MM.1S (cell line): ENCODE measurements around the gene SELENOP.
A peak's percentile ranks its signal among the peaks of the same experiment; 100 is the strongest.

Experiments
- DNase-seq: peaks from one replicate; pipeline ENCODE4 v3.0.0-alpha.2; 2015
- H2AFZ ChIP-seq: fragments of 300-600 bp; sonication (generic); 2 replicates; pipeline ENCODE4 v1.6.0; 2016; ENCODE audit warnings: antibody characterized with exemption, low read length
- H3F3A ChIP-seq: fragments of 300-600 bp; sonication (generic); 2 replicates; pipeline ENCODE4 v1.6.1; 2016; ENCODE audit warnings: mild to moderate bottlenecking, antibody characterized with exemption, low read length, moderate library complexity, mixed read lengths; ENCODE audit not compliant: insufficient read depth
- H3K27ac ChIP-seq: fragments of 300-600 bp; sonication (generic); 2 replicates; pipeline ENCODE4 v1.5.1; 2016; ENCODE audit warnings: mild to moderate bottlenecking, low read length
- H3K27me3 ChIP-seq: fragments of 300-600 bp; sonication (generic); replicated peaks from 2 replicates; pipeline ENCODE4 v1.6.0; 2016; ENCODE audit warnings: low read length; ENCODE audit not compliant: insufficient read depth
- H3K36me3 ChIP-seq: fragments of 300-600 bp; sonication (generic); replicated peaks from 2 replicates; pipeline ENCODE4 v1.6.1; 2016; ENCODE audit warnings: mild to moderate bottlenecking, low read length, mixed read lengths; ENCODE audit not compliant: insufficient read depth
- H3K4me1 ChIP-seq: fragments of 300-600 bp; sonication (generic); 2 replicates; pipeline ENCODE4 v1.6.1; 2016; ENCODE audit warnings: low read length, mixed read lengths
- H3K4me2 ChIP-seq: fragments of 300-600 bp; sonication (generic); 2 replicates; pipeline ENCODE4 v1.6.0; 2016; ENCODE audit warnings: low read depth, low read length
- H3K4me3 ChIP-seq: fragments of 300-600 bp; sonication (generic); 2 replicates; pipeline ENCODE4 v1.5.1; 2016; ENCODE audit warnings: low read length, mixed read lengths
- H3K79me2 ChIP-seq: fragments of 300-600 bp; sonication (generic); 2 replicates; pipeline ENCODE4 v1.6.1; 2016; ENCODE audit warnings: mixed run types, low read length, mixed read lengths
- H3K9ac ChIP-seq: fragments of 300-600 bp; sonication (generic); 2 replicates; pipeline ENCODE4 v1.6.1; 2016; ENCODE audit warnings: low read length, mixed read lengths
- H3K9me2 ChIP-seq: fragments of 300-600 bp; sonication (generic); replicated peaks from 2 replicates; pipeline ENCODE4 v1.6.1; 2016; ENCODE audit warnings: mild to moderate bottlenecking, low read length, mixed read lengths; ENCODE audit not compliant: insufficient read depth
- H3K9me3 ChIP-seq: fragments of 300-600 bp; sonication (generic); replicated peaks from 2 replicates; pipeline ENCODE4 v1.6.1; 2016; ENCODE audit warnings: mild to moderate bottlenecking, low read length, mixed read lengths; ENCODE audit not compliant: insufficient read depth
- H4K20me1 ChIP-seq: fragments of 300-600 bp; sonication (generic); 2 replicates; pipeline ENCODE4 v1.6.1; 2016; ENCODE audit warnings: mild to moderate bottlenecking, low read length, moderate library complexity, mixed read lengths; ENCODE audit not compliant: insufficient read depth
- EZH2 ChIP-seq: fragments of 300-600 bp; sonication (generic); optimal IDR thresholded peaks from 2 replicates; pipeline ENCODE3; 2017; ENCODE audit warnings: low read depth, mild to moderate bottlenecking, antibody characterized with exemption, low read length, mixed read lengths
- EZH2phosphoT487 ChIP-seq: fragments of 300-600 bp; sonication (generic); IDR thresholded peaks from 2 replicates; pipeline ENCODE4 v1.6.1; 2018; ENCODE audit warnings: antibody characterized with exemption, low read length
- TF ChIP-seq, protein P1 (sequence below): fragments of 300-600 bp; sonication (generic); IDR thresholded peaks from 2 replicates; pipeline ENCODE4 v1.5.1; 2016; ENCODE audit warnings: antibody characterized with exemption, low read length, mixed read lengths

Gene SELENOP

DNA sequence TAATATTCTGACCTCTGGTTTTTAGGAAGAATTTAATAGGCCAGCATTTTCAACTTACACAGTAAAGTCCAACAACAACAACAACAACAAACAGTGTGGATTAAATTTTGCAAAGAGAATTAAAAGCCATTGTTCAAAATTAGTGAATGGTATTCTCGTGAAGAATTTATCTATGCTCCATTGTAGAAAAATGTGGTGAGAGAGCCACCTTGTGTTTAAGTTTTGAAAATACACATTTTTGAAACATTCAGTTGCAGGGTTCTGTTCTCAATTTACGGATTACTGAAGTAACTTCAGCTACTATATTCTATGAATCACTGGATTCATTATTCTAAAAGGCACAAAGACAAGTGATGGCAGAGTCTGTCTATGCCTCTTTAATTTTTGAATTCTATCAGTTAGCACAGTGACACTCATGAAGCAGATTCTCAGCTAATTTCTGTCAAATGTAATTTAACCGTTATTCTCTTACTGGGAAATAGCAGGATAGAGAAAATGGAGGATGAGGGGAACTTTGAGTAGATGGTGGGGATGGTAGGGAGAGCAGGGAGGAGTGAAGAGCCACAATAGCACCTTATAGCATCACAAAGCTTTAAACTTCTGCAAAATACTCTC is 44.1 kb downstream of the SELENOP start:
- no peaks in the 10 kb centered on the region for H4K20me1 ChIP-seq
- no peak overlapping the region for H2AFZ ChIP-seq
- no peaks in the 10 kb centered on the region for H3F3A ChIP-seq
- peak; percentile 39 for DNase-seq
- TF ChIP-seq EZH2: no peak
- TF ChIP-seq EZH2phosphoT487: no peak
- TF ChIP-seq, protein P1, sequence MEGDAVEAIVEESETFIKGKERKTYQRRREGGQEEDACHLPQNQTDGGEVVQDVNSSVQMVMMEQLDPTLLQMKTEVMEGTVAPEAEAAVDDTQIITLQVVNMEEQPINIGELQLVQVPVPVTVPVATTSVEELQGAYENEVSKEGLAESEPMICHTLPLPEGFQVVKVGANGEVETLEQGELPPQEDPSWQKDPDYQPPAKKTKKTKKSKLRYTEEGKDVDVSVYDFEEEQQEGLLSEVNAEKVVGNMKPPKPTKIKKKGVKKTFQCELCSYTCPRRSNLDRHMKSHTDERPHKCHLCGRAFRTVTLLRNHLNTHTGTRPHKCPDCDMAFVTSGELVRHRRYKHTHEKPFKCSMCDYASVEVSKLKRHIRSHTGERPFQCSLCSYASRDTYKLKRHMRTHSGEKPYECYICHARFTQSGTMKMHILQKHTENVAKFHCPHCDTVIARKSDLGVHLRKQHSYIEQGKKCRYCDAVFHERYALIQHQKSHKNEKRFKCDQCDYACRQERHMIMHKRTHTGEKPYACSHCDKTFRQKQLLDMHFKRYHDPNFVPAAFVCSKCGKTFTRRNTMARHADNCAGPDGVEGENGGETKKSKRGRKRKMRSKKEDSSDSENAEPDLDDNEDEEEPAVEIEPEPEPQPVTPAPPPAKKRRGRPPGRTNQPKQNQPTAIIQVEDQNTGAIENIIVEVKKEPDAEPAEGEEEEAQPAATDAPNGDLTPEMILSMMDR: peak; percentile 58
- no peak overlapping the region for H3K4me2 ChIP-seq
- no peaks in the 10 kb centered on the region for H3K9me2 ChIP-seq
- no peaks in the 10 kb centered on the region for H3K4me1 ChIP-seq
- no peak overlapping the region for H3K9ac ChIP-seq
- H3K27ac ChIP-seq: no peak overlapping the region
- no peaks in the 10 kb centered on the region for H3K36me3 ChIP-seq
- H3K79me2 ChIP-seq: no peaks in the 10 kb centered on the region
- H3K27me3 ChIP-seq: no peaks in the 10 kb centered on the region
- H3K4me3 ChIP-seq: no peak overlapping the region
- H3K9me3 ChIP-seq: no peaks in the 10 kb centered on the region

DNA sequence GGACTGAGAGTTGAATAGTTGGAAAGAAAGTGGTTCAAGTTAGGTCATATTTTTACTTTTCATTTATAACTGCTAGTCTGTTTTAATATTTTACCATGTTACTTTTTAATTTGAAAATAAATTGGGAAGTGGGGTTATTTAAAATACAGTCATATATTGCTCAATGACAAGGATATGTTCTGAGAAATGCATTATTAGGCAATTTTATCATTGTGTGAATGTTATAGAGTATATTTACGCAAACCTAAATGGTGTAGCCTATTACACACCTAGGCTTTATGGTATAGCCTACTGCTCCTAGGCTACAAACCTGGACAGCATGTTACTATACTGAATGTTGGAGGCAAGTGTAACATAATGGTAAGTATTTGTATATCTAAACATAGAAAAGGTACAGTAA is 49.9 kb downstream of the SELENOP start:
- Histone ChIP-seq H3K36me3 (no peaks in the 10 kb centered on the region), H3K9me2 (no peaks in the 10 kb centered on the region)

DNA sequence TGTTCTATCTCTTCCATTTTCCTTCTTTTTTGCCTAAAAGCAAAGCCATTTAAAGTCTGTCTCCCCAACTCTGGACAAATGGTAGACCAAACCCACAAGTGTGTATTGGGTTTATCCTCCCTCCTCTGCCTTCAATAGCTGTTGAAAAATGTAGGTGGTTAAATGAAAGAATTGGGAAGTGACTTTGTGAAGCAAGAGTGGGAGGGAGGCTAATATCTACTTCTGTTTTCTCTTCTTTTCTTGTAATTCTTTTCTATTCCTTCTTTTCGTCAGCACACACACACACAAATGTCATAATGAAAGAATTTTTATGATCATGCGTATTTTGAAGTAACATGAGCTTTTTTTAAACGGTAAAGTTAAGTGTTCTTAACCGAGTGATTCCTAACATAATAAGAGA is 51.3 kb downstream of the SELENOP start:
- H3K36me3 ChIP-seq: no peaks in the 10 kb centered on the region
- no peak for TF ChIP-seq EZH2
- TF ChIP-seq, protein P1: no peak
- TF ChIP-seq EZH2phosphoT487: no peak
- H3K79me2 ChIP-seq: no peaks in the 10 kb centered on the region
- H3K9me2 ChIP-seq: no peaks in the 10 kb centered on the region
- H3K27me3 ChIP-seq: no peaks in the 10 kb centered on the region
- no peak overlapping the region for H3K4me2 ChIP-seq
- no peaks in the 10 kb centered on the region for H4K20me1 ChIP-seq
- H2AFZ ChIP-seq: no peak overlapping the region
- H3K9ac ChIP-seq: no peak overlapping the region
- no peak overlapping the region for H3K4me3 ChIP-seq
- no peak for DNase-seq
- no peaks in the 10 kb centered on the region for H3F3A ChIP-seq
- no peak overlapping the region for H3K27ac ChIP-seq
- H3K9me3 ChIP-seq: no peaks in the 10 kb centered on the region
- no peaks in the 10 kb centered on the region for H3K4me1 ChIP-seq

More for the DNA sequence above, 49.9 kb downstream of the SELENOP start:
- Histone ChIP-seq H3K9ac (no peak overlapping the region), H3K79me2 (no peaks in the 10 kb centered on the region), H2AFZ (no peak overlapping the region), H3K4me3 (no peak overlapping the region), H3K9me3 (no peaks in the 10 kb centered on the region), H3K27ac (no peak overlapping the region), H3F3A (no peaks in the 10 kb centered on the region), H3K27me3 (no peaks in the 10 kb centered on the region), H4K20me1 (no peaks in the 10 kb centered on the region), H3K4me2 (no peak overlapping the region), H3K4me1 (no peaks in the 10 kb centered on the region)
- TF ChIP-seq EZH2 (no peak), EZH2phosphoT487 (no peak)
- TF ChIP-seq, protein P1: no peak
- DNase-seq: no peak
